Measurements from ENCODE around the gene LIG4. TPM values are rescaled to one million over a fixed set of nuclear protein-coding genes. Genes with fewer than 3 reads are reported as not detected.
A peak's percentile ranks its signal among the peaks of the same experiment; 100 is the strongest.

LIG4 gene
- total and polyA plus RNA-seq, 9 of the 15 experiments (the other 6 are each of a cell fraction or from before 2014, with no cell fraction given) = 1.5 to 7.8 (median 5.1) TPM

- no peak for TF ChIP-seq KLF13 (tag; IDR thresholded peaks at IDR 0.05; ENCODE audit: borderline replicate concordance, low read depth)
- TF ChIP-seq ZHX1 (conservative IDR thresholded peaks at IDR 0.05; ENCODE audit: low read length) = no peak
- no peak for TF ChIP-seq SMARCC2 (IDR thresholded peaks at IDR 0.05; ENCODE audit: low read depth)
- TF ChIP-seq IFI16 (CRISPR knock-in tag; IDR thresholded peaks at IDR 0.05) = no peak
- TF ChIP-seq, protein P1, sequence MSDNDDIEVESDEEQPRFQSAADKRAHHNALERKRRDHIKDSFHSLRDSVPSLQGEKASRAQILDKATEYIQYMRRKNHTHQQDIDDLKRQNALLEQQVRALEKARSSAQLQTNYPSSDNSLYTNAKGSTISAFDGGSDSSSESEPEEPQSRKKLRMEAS (CRISPR knock-in tag; IDR thresholded peaks at IDR 0.05) = peak; percentile 34; the same call in 1 of the 2 replicates
- TF ChIP-seq MNT (conservative IDR thresholded peaks at IDR 0.05) = 0 out of 4 replicates have a peak, but pooled peaks of 1 of the 2 experiments have one; percentile 18
- no peak for TF ChIP-seq ZNF232 (CRISPR knock-in tag; IDR thresholded peaks at IDR 0.05)
- TF ChIP-seq TRIM28 (IDR thresholded peaks at IDR 0.05) = no peak
- no peak for TF ChIP-seq XRCC4 (IDR thresholded peaks at IDR 0.05; ENCODE audit: extremely low read depth, insufficient read depth, insufficient read length)
- no peak for TF ChIP-seq ZNF79 (CRISPR knock-in tag; IDR thresholded peaks at IDR 0.05; ENCODE audit: low read depth)
- TF ChIP-seq ZNF347 (CRISPR knock-in tag; IDR thresholded peaks at IDR 0.05; ENCODE audit: low read depth) = no peak
- TF ChIP-seq CREB3L1 (IDR thresholded peaks at IDR 0.05; ENCODE audit: borderline replicate concordance, low read depth) = peak; percentile 29; the same call in 1 of the 2 replicates
- TF ChIP-seq, protein P2, sequence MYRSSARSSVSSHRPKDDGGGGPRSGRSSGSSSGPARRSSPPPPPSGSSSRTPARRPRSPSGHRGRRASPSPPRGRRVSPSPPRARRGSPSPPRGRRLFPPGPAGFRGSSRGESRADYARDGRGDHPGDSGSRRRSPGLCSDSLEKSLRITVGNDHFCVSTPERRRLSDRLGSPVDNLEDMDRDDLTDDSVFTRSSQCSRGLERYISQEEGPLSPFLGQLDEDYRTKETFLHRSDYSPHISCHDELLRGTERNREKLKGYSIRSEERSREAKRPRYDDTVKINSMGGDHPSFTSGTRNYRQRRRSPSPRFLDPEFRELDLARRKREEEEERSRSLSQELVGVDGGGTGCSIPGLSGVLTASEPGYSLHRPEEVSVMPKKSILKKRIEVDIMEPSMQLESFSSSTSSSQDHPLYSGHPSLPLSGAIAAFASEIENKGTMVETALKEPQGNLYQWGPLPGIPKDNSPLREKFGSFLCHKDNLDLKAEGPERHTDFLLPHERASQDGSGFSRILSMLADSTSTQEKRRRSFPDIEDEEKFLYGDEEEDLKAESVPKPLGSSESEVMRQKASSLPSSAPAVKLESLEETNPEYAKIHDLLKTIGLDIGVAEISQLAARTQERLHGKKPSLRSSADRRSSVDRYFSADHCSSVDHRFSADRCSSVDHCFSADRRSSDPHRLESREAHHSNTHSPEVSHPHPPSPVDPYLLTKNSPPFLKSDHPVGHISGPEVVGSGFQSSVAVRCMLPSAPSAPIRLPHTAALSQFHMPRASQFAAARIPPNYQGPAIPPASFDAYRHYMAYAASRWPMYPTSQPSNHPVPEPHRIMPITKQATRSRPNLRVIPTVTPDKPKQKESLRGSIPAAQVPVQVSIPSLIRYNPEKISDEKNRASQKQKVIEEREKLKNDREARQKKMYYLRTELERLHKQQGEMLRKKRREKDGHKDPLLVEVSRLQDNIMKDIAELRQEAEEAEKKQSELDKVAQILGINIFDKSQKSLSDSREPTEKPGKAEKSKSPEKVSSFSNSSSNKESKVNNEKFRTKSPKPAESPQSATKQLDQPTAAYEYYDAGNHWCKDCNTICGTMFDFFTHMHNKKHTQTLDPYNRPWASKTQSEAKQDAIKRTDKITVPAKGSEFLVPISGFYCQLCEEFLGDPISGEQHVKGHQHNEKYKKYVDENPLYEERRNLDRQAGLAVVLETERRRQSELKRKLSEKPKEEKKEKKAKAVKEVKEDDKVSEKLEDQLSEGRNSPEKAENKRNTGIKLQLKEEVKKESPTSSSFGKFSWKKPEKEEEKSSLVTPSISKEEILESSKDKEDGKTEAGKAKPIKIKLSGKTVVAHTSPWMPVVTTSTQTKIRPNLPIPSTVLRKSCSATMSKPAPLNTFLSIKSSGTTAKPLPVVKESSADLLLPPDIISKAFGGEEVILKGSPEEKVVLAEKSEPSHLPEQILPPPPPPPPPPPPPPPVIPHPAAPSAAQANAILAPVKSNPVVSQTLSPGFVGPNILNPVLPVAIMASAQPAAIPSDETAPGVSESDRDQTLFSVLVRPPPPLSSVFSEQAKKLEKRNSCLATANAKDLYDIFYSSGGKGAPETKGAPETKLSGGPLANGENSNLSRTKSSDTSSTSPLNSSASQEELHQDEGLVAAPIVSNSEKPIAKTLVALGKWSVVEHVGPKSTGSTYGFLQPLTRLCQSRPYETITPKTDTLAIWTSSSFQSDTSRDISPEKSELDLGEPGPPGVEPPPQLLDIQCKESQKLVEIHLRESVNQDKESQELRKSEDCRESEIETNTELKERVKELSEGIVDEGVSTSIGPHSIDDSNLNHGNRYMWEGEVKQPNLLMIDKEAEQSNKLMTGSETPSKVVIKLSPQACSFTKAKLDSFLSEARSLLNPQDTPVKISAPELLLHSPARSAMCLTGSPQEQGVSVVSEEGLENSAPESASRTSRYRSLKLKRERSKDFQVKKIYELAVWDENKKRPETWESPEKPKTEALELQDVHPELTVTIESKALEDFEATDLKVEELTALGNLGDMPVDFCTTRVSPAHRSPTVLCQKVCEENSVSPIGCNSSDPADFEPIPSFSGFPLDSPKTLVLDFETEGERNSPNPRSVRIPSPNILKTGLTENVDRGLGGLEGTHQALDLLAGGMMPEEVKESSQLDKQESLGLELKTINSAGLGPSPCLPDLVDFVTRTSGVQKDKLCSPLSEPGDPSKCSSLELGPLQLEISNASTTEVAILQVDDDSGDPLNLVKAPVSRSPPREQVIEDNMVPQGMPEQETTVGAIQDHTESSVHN (IDR thresholded peaks at IDR 0.05; ENCODE audit: borderline replicate concordance in 1 of 2, low read depth in 1 of 2) = no peak
These were observed at the start of gene LIG4 (continued) for GRCh38 chr13:108215436-108215835.
